Measurements from ENCODE around the gene UBL4A. TPM values are rescaled to one million over a fixed set of nuclear protein-coding genes. Genes with fewer than 3 reads are reported as not detected.

UBL4A gene
- total and polyA plus RNA-seq, 9 of the 15 experiments (the other 6 are each of a cell fraction or from before 2014, with no cell fraction given), result 15.2 to 140 (median 100) TPM

- TF ChIP-seq MAZ (CRISPR knock-in tag; conservative IDR thresholded peaks at IDR 0.05 in 1 of 2, IDR thresholded peaks at IDR 0.05 in 1 of 2) (peak in 1 of 2 experiments; percentile 44; a peak in 1 of 4 replicates), RAD21 (CRISPR knock-in tag; conservative IDR thresholded peaks at IDR 0.05 in 1 of 2, IDR thresholded peaks at IDR 0.05 in 1 of 2) (no peak), MYC (IDR thresholded peaks at IDR 0.05; ENCODE audit: low read depth, low read length) (no peak), MYC (CRISPR knock-in tag; IDR thresholded peaks at IDR 0.05; ENCODE audit: borderline replicate concordance, low read depth) (no peak), NFATC3 (IDR thresholded peaks at IDR 0.05) (no peak), DEAF1 (CRISPR knock-in tag; IDR thresholded peaks at IDR 0.05) (no peak), HMGXB4 (CRISPR knock-in tag; IDR thresholded peaks at IDR 0.05) (no peak), ZNF12 (CRISPR knock-in tag; IDR thresholded peaks at IDR 0.05) (no peak), ZNF239 (CRISPR knock-in tag; IDR thresholded peaks at IDR 0.05) (no peak), E2F6 (IDR thresholded peaks at IDR 0.05; ENCODE audit: borderline replicate concordance in 1 of 2, extremely low read depth in 1 of 2, insufficient read depth in 1 of 2, insufficient read length in 1 of 2, low read depth in 1 of 2, low read length in 1 of 2, poor library complexity in 1 of 2, severe bottlenecking in 1 of 2) (peak in 1 of 2 experiments; percentile 8), E2F5 (CRISPR knock-in tag; IDR thresholded peaks at IDR 0.05) (no peak), ARID3A (IDR thresholded peaks at IDR 0.05; ENCODE audit: borderline replicate concordance, low read depth, low read length) (no peak), NUFIP1 (IDR thresholded peaks at IDR 0.05; ENCODE audit: partially characterized antibody) (no peak)
Observed at GRCh38 chrX:154457491-154458115, 28.8 kb downstream of the UBL4A start (continued).
